Measurements from ENCODE around the gene PTPRG.

The PTPRG gene

GRCh38 chr3:61893840-61894566 is 332.6 kb downstream of the PTPRG start:
- no peak for DNase-seq (ENCODE audit: low read depth, low spot score)

DNA sequence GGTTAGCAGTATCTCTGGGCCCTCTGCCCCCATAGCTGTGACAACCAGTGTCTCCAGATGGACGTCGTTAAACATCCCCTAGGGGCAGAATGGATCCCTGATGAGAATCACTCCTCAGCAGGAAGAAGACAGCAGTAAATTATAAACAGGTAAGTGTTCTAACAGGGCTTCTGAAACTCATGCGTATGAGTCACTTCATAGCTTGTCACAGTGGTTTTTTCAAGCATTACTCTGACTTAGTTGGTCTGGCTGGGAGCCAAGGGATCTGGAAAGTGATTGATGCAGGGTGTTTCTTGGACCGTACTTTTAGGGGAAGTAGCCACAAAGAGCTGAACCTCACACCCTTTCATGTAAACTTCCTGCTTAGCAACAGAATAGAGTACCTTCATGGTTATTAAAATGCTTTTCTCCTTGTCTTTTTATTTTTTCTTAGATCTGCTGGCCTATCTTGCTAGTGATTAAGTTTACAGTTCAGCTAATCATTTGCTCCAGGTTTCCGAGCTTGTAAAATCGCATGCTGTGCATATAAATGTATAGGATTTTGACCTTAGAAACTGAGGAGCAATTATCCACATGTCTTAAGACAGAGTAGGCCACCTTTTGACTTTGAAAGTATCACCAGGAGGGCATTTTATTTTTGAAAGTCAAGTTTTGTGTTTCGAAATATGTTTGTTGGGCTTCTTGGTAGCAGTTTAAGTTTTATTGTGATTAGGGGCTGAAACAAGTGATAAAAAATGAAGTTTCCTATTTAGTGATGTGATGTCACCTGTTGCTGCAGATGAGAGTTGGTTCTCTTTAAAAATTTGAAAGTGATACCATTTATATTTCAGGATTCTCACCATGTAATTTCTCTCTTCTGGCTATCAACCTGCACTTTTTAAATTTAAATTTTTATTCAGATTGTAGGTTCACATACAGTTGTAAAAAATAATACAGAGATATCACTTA is 333.9 kb downstream of the PTPRG start:
- DNase-seq (ENCODE audit: low read depth, low spot score), result no peak

GRCh38 chr3:61896251-61896650 is 334.9 kb downstream of the PTPRG start:
- no peak for DNase-seq (ENCODE audit: low read depth, low spot score)

DNA sequence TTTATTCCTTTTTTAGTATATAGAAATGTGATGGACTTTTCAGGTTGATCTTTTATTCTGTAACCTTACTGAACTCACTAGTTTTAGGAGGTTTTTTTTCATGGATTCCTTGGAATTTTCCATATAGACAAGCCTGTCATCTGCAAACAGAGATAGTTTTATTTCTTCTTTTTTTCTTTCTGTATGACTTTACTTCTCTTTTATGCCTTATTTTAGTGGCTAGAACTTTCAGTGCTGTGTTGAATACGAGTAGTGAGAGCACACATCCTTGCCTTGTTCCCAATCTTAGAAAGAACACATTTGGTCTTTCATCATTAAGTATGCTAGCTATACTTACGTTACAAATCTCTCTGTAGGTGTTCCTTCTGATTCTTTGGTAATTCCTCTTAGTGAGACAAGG is 336.5 kb downstream of the PTPRG start:
- no peak for DNase-seq (ENCODE audit: low read depth, low spot score)

DNA sequence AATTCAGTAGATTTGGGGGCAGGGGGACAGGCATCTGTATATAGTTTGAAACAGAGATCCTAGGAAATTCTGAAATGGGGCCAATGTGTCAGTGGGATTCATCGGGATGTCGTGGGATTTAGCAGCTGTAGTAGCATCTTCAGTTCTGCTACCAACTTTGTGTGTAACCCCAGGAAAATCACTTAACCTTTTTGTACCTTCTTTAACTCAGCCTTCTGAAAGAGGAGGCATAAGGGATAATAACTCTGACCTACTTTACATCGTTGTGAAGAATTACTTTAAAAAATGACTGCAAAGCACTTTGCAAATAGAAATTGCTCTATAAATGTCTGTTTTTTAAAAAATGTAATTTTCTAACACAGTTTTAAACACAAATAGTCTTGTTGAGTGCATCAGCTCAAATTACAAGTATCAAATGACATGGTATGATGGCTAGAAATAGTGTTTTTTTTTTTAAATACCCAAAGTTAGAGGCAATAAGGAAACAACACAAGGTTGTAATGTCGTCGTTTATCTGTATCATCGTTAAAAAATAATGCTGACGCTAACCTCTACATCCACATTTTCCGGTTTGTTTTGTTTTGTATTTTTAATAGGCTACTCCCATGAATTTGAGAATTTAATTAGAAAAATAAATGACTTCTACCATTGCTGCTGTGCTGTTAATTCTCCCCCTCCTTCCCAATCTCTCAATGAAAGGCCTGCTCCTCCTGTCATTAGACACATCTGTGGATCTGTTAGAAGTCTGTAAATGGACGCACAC is 338.5 kb downstream of the PTPRG start:
- DNase-seq (ENCODE audit: low read depth, low spot score), result no peak

- DNase-seq (ENCODE audit: low read depth, low spot score), result no peak
Measured at GRCh38 chr3:61901496-61901895, 340.1 kb downstream of the PTPRG start.

DNA sequence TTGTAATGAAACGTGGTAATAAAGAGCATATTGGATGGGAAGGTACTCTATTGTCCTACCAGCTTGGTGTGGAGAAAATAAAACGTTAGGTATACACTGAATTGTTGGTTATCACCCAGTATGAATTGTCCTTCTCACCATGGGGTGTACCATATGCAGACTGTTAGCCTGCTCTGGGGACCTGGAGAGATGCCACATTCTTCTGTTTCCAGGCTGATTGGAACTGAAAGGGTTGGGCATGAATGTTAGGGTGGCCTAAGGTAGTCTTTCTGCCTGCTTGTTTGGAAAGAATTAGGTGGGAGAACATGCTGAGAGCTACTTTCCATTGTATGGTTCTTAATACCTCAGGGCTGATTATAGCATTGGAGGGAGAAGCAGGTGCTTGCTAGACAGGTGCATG is 340.6 kb downstream of the PTPRG start:
- no peak for DNase-seq (ENCODE audit: low read depth, low spot score)

- no peak for DNase-seq (ENCODE audit: low read depth, low spot score)
Measured at GRCh38 chr3:61903074-61903473, 341.7 kb downstream of the PTPRG start.

DNA sequence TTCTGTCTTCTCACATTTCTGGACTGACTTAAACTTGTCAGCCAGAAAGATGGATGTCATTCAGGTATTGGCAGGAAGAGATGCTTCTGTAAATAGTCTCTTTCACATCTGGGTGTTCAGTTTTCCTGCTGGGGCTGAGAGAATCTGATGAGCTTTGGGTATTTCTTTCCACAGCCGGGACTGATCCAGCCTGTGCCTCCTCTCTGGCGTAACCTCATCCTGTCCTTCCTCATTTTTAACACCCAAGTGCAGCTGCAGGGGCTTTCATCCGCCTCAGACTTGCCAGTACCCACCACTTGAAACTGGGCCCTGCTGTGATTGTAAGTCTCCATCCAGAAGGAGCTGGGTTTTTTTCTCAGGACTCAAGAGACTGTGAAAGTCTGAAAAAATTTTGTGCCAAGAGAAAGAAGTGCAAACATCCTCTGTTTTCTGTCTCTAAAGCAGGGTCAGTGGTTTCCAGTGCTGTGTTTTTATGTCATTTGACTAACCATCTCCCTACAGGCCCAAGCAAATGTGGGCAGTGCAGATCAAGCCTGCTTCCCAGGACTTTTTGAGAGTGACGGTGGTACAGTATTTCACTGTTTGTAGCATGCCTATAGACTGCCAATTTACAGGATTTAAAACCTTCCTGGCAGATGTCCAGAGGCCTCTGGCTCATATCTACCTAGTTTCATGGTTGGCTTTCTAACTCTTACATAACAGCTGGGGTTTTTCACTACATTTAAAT is 342.7 kb downstream of the PTPRG start:
- no peak for DNase-seq (ENCODE audit: low read depth, low spot score)

GRCh38 chr3:61907210-61907795 is 345.9 kb downstream of the PTPRG start:
- DNase-seq (ENCODE audit: low read depth, low spot score), result no peak

DNA sequence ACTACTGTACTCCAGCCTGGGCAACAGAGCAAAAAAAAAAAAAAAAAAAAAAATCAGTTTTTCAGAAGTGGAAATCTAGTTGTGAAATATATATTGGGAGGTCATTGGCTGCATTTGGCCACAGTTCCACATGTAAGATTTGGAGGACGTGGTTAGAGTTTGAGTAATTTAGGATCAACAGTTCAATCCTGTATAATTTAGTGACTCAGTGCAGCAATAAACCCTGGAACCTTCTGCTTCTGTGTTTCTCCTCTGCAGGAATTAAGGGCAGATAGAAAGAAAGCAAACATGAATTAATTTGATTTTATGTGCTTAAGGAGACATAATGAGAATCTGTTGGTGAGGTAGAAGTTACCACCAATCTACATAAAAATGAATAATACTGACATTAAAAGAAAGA is 347.0 kb downstream of the PTPRG start:
- no peak for DNase-seq (ENCODE audit: low read depth, low spot score)

- no peak for DNase-seq (ENCODE audit: low read depth, low spot score)
Measured at GRCh38 chr3:61910732-61911131, 349.4 kb downstream of the PTPRG start.

GRCh38 chr3:61912158-61912557 is 350.8 kb downstream of the PTPRG start:
- DNase-seq (ENCODE audit: low read depth, low spot score), result no peak

GRCh38 chr3:61913701-61914100 is 352.3 kb downstream of the PTPRG start:
- DNase-seq (ENCODE audit: low read depth, low spot score), result no peak

DNA sequence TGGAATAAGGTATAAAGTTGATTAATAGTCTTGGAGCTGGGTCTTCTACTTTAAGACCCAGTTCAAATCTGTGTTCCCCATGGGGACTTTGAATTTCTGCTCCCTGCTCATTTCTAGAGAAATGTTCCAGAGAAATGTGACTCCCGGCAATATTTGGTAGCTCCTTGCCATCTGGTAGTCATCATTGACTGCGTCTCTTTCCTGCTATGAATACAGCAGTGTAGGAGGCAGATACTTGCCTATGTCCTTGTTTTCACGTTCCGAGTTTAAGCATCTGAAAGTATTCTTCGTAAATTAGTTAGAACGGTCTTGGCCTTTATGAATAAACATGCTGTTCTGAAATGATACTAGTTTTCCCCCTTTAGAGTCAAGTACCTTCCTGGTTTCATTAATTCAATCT is 352.9 kb downstream of the PTPRG start:
- DNase-seq (ENCODE audit: low read depth, low spot score), result no peak

DNA sequence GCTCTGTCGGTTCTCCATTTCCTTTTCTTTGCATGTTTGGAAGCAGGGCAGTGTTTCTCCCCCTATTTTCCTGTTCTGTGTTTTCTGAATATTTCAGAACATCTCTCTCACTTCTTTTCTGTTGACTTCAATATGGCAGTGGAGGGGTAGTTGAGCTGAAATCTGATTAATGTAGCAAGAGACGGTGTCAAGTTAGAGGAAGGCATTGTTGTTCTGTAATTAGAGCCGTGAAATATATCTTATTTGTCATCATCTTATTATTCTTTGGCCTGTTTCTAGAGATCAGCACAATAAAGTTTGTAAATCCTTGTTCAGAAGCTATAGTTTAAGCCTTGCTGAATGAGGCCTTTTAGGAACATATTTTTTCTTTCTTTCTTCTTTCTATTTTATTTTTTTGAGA is 353.9 kb downstream of the PTPRG start:
- DNase-seq (ENCODE audit: low read depth, low spot score), result no peak

- no peak for DNase-seq (ENCODE audit: low read depth, low spot score)
Measured at GRCh38 chr3:61919371-61919770, 358.0 kb downstream of the PTPRG start.

- no peak for DNase-seq (ENCODE audit: low read depth, low spot score)
Measured at GRCh38 chr3:61922118-61922517, 360.7 kb downstream of the PTPRG start.

- no peak for DNase-seq (ENCODE audit: low read depth, low spot score)
Measured at GRCh38 chr3:61924090-61924735, 362.8 kb downstream of the PTPRG start.

- no peak for DNase-seq (ENCODE audit: low read depth, low spot score)
Measured at GRCh38 chr3:61924991-61925390, 363.6 kb downstream of the PTPRG start.

DNA sequence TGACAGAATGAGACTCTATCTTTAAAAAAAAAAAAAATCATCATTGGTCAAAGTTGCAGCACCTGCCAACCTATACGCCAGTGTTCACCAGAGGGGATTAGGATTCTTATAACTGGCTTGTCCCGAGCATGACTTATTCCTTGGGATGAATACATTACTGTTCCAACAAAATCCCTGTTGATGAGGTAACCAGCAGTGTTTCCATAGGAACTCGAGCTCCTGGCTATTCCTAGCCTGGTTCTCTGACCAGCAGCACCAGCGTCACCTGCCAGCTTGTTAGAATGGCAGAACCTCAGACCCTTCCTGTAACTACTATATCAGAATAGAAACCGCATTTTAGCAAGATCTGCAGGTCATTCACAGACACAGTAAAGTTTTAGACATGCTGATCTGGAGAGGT is 364.4 kb downstream of the PTPRG start:
- no peak for DNase-seq (ENCODE audit: low read depth, low spot score)
